Left lobe of liver (tissue), 2 donors: Measurements from ENCODE around the gene PDE4D. TPM values are rescaled to one million over a fixed set of nuclear protein-coding genes. Genes with fewer than 3 reads are reported as not detected.
"Not testable (repeated sequence)": the region's sequence is repeated elsewhere in the genome, so short reads cannot be mapped to it uniquely, and the experiment has no call there.

Experiments
- ATAC-seq: fragments of 200-7000 bp; cut with Tn5 transposase; one replicate; pipeline ENCODE4 v1.9.1; 2020; ENCODE audit warnings: mild to moderate bottlenecking, moderate library complexity
- DNase-seq: peaks from one replicate; pipeline ENCODE4 v3.0.0-alpha.2; 2020; ENCODE audit warnings: low spot score
- total RNA-seq: library from RNA; stranded (reverse); gene quantifications from one replicate; pipeline ENCODE4 v1.2.1, GENCODE V29; 2021
- donor health status: DM: no; HTN: no; CAD: no; lungs with moderate emphysema.
- donor health status: DM: no; HTN: yes; CAD: no.

Gene PDE4D
- total RNA-seq, 1 donor from 2014 or later, result 2.4 TPM

DNA sequence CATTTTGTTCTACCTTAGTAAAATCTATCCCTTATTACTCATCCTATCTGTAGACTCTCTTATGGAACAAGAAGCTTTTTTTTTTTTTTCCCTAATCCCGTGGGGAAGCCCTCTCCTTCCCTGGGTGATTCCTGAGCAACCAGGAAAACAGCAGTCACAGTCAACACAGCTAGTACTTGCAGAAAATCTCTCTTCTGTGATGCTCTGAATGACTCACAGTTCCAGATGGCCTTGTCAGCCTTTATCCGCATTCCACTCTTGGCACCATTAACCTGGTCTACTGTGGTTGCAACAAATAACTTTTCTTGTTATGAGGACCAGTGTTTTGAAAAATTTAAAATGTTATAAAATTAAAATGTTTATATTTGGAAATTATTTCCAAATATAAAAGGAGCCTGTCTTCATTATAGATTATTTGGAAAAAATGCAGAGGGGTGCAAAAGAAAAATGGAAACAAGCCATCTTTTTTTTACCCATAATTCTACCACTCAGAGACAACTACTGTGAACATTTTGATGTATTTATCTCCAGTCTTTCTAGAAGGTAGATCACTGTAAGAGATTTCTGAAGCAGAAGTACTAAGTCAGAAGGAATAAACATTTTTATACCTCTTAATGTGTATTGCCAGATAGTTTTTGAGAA lies 824.0 kb downstream of the PDE4D start:
- no peak for DNase-seq
- no peak for ATAC-seq

DNA sequence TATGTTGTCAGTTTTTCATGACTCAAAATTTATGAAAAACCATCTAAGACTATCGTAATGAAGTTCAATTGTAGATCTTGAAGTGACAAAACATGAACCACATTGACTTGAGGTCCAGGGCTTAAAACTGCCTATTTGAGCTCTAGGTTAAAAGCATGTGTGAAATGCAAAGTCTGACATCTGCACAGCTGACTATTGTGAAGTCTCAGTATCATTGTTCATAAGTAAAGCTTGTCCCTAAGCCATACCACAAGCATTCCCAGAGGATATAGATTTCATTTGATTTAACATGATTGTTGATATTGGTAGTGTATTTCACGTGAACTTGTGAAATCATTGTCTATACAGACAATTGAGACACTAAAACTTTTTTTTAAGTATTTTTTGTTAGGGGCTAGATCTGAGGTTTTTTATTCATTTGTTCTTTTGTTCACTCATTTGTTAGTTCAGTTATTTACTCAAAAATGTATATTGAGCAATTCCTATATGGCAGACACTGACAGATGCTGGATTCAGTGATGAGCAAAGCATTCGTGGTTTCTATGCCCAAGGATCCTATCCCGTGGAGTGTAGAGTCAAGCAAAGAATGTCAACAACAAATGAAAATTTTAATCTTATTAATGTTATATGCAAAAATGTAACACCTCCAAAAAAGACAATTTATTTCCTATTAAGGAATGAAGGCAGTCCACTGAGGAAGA lies 825.4 kb downstream of the PDE4D start:
- ATAC-seq, result no peak
- DNase-seq, result no peak

DNA sequence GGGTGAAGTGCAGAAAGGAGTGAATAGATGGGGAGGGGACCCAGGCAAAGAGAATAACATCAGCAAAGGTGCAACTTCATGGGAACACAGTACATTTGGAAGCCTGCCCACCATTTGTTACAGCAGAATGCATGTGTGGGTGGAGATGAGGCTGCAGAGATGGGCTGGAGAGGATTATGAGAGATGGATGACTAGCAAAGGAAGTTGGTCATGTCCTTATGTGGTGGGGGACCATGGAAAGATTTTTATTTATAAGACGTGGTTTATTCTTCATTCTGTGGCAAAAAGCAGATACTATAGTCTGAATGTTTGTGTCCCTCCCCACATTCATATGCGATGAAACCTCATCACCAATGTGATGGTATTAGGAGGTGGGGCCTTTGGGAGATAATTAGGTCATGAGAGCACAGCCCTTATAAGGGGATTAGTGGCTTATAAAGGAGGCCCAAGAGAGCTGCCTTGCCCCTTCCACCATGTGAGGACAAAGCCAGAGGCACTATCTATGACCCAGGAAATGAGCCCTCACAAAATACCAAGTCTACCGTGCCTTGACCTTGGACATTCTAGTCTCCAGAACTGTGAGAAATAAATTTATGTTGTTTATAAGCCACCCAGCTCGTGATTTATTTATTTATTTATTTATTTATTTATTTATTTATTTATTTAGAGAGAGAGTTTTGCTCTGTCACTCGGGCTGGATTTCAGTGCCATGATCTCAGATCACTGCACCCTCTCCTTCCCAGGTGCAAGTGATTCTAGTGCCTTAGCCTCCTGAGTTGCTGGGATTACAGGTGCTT lies 827.0 kb downstream of the PDE4D start:
- ATAC-seq (no peak), DNase-seq (no peak)

DNA sequence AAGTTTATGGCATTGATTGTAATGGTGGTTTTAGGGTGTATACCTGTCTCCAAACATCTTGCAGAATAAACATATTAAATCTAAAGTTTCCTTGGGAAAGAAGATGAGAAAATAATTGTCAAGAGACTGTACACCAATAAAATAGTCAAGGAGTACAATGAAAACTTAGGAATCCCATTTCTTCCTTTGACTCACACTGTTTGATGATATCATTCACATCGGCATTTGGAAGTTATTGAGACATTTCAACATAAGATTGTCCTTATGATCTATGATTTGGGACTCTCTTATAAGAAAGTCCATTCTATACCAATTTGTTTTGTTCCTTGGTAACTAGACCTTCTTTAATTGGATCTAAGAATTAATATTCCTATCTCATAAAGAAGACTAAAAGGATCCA lies 828.0 kb downstream of the PDE4D start:
- DNase-seq, result no peak
- no peak for ATAC-seq

DNA sequence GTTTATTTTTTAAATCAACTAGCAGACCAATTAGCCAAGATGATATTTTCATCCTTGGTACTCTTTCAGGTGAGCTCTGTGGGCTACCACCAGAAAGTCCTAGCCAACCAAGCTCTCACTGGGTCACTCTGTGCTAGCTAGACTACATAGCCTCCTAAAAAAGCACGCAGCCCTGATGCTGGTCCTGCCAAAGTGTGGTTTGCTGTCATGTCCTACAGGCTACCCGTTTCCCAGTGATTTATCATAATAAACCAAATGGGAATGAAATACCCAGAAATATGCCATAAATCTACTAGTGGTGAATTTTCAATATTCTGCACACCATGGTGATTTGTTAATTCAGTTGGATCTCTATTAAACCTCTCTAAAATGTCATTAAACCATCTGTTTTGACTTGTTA lies 829.2 kb downstream of the PDE4D start:
- no peak for ATAC-seq

DNA sequence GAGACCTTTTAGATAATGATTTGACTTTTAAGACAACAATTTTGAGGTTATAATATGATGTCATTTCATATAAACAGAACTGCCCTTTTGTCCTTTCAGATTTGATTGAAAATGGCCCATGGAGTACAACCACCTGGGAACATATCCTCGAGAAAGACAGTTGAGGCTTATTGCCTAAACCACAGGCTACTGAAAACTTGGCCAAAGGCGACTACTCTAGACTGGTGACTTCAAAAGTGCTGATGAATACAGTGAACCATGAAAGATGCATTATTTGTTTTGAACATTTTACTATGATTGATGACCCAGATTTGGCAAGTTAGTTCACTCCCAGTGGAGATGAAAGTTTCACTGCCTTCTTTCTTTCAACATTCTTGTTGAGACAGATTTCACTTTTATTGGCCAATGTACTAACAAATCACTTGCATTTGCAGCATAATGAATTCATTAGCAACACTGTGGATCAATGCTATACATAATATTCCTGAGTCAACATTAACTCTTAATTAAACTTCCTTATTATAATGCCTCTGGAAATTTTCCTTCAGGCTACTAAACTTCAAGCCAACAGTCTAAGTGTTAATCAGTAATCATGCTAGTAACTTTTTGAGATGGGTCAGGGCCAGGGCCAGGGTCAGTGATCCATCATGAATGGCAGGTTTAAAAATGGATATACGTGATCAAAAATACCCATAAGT lies 830.4 kb downstream of the PDE4D start:
- DNase-seq, result no peak
- ATAC-seq, result no peak

More for the DNA sequence above, 829.2 kb downstream of the PDE4D start:
- DNase-seq, result no peak

DNA sequence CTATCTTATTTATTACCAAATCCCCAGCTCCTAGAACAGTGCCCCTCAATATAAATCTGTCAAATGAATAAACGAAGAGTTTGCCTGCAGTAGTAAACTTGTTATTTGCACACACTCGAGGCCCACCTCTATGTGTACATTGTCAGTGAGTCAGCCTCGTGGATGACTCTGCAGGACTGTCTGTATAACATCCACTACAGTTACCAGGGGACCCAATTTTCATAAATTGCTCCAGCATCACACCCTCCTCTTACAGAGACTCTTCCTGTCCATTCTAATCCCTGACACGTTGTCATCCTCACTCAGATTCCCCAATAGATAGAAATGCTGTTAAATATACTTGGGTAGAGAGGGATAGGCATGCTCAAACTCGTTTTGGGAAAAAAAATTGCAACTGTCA lies 832.1 kb downstream of the PDE4D start:
- no peak for ATAC-seq
- no peak for DNase-seq

DNA sequence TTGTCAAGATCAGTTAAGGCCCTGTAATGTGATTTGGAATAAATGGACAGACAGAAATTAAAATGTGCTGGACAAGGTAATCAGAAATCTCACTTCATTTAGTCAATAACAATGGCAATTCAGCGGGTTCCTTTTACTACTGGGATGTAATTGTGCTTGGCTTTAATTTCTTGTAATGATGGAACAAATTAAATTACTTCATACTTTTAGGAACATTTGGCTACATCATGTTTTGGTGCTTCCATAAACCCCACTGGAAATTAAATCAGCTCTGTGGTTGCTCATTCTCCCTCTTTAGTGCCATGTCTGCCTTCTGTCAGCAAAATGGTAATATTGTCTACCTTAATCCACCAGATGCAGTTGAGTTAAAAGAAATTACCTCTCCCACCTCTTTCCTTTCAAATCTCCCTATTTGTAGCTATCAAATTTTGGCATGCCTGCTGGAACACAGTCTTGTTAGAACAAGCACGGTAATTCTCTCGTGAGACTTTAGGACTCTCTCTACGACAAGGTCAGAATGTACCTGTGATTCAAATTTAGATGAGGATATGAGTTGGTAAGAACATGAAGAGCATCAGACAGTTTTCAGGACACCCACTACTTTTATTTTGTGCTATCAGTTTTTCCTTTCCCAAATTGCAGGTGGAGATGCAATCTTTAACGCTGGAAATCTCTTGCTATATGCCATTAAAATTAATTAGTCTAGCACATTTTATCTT lies 834.4 kb downstream of the PDE4D start:
- ATAC-seq (no peak), DNase-seq (no peak)

DNA sequence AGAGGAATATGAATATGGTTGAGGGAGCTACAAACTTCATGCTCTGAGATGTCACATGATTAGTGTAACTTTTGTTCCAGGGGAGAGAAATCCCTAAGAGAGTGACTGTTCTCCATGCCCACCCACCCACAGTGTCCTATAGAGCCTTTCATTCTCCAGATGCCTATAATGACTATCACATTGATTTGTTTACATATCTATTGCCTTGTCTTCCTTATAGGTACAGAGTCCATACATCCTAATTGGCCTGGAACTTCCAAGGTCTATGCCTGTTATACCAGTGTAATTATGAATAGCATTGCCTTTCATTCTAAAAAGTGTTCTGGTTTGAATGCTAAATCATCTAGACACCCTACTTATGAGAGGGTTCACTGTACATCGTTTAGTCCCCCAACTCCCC lies 835.3 kb downstream of the PDE4D start:
- ATAC-seq (no peak), DNase-seq (no peak)

DNA sequence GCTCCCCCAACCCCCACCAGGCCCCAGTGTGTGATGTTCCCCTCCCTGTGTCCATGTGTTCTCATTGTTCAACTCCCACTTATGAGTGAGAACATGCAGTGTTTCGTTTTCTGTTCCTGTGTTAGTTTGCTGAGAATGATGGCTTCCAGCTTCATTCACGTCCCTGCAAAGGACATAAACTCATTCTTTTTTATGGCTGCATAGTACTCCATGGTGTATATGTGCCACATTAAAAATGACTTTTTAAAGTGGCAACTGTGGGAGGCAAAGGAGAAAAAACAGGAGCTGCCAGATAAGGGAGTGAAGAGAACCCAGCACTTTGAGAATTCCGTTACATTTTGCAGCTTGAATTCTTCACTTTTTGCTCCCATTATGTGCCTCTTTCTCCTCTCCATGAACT lies 836.9 kb downstream of the PDE4D start:
- not testable (repeated sequence) for DNase-seq, ATAC-seq

DNA sequence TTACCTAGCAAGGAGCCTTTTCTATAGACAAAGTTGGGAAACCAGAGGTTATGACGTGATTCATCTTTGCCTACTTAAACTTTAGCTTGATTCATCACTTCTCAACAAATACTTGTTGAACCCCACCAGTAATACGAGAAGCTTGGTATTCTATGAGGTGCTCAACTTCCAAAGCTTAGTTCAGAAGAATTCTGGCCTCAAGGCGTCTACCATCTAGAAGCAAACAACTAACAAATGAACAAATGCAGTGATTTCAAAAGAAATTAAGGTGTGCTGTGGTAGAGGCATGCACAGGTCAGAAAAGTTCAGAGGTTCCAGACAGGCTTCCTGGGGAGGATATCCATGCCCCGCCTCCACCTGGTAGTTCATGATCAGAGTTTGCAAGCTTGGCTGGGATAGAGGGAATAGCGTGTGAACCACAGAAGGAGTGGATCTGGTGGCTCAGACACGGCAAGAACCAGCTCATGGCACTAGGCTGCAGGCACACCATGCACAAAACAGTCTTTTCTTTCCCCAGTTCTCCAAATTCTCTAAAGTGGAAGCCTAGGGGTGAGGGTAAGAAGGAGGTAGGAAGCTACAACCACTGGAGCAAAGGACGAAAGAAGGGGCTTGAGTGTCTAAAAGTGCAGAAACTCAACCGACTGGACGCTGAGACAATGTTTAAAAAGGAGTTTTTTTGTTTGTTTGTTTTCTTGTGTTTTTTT lies 837.6 kb downstream of the PDE4D start:
- DNase-seq (no peak), ATAC-seq (no peak)

DNA sequence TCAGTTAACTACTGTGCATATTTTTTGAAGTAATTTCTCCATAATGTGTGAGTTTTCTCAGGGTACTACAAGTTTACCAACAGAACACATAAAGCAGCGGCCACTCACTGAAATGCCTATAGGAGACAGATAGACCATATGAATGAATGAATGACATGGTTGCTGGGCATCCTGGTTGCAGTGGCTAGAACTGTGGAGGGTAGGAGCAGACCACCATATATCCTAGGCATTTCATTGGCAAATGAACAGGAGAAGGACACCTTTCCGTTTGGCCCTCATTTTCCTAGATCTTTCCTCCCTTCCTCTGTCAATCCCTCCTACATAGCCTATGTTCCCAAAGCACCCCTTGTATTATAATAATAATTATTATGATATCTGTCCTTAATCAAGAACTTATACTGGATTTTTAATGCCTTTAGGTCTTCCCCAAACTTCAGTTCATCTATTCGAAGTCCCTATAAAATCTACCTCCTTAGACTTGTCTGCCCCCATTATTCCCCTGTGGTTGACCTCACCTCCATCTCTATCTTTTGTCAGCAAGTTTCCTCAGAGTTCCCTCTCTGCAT lies 838.5 kb downstream of the PDE4D start:
- no peak for ATAC-seq
- DNase-seq, result no peak

DNA sequence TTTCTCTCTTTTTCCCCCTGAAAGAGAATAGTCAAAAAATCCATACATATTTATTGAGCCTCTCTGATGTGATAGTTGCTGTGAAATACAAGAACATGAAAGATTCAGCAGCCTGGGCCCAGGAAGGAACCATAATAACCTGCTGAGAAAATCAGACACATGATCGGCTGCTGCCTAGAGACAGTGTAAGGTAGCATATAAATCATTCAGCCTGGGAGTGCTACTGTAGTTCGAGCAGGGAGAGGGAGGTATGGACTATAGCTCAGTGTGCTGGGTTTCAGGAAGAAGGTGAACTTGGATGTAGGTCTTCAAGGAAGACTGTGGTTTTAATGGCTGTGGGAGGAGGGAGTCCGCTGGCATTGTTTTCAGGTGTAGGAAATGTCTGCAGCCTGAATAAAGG lies 841.6 kb downstream of the PDE4D start:
- no peak for DNase-seq
- ATAC-seq, result no peak

DNA sequence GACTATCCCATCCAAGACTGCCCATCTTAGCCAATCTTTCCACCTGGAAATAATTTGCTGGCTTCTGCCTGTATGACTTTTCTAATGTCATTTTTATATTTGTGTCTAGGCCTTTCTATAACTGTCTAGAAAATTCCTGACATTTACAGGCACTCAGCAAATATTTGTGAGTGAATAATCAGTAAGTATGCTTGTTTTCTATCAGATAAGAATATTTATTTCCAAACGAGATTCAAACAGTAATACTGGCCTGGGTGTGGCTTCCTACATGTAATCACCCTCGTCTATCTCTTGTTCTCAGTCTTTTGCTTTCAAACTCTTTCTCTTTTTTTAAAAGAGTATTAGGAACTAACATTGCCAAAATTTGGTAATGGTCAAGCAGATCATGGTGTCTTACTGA lies 844.4 kb downstream of the PDE4D start:
- no peak for DNase-seq
- no peak for ATAC-seq

DNA sequence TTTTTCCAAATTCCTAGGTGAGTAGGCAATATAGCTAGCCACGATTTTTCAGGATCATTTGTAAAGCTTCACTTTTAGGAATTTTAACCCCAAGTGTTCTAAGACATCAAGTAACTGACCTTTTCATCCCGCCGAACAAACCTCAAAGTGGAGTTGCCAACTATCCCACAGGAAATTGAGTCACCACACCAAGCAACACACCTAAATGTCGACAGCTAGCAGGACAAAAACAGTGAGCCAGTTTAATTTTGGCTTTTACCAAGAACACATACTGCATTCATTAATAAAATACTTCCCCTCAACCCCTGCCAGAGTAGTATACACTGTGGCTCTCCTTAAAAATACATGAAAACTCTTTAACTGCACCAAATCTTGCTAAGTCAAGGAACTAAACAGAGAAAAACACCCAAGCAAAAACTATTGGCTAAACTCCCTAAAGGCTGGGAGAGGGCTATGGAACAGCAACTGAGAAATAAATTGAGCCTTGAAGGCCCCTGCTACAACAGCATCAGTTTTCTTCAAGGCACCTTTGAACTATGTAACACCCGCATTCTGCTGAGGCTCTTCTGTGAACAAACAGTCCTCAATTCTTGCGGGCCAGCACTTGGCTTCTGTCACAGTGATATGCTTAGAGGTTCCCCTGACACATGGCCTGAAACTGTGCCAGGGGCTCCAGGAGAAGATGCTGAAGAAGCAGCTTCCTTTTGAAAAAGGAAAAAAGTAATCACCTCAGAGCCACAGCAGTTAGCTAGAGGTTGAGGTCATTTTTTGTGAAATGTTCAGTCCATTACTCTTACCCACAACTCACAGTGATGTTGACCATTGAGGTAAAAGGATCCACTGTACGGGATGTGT lies 851.1 kb downstream of the PDE4D start:
- no peak for DNase-seq

DNA sequence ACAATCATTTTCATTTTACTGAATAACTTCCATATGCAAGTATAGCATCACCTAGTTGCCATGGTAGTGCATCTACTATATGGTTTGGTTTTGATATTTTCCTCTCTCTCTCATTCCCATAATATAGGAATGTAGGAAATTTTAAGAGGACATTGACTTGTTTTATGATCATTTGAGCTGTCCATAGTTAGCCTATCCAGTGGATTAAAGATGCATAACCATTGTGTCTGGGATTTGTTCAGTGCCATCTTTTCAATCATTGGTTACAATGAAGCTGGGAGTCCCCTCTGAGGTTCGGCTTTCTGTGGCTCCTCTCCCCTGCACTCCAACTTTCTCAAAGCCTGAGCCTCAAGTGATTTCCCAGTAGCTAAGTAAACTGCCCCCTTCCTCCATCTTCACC lies 852.2 kb downstream of the PDE4D start:
- ATAC-seq, result no peak

More for the DNA sequence above, 851.1 kb downstream of the PDE4D start:
- ATAC-seq, result no peak

DNA sequence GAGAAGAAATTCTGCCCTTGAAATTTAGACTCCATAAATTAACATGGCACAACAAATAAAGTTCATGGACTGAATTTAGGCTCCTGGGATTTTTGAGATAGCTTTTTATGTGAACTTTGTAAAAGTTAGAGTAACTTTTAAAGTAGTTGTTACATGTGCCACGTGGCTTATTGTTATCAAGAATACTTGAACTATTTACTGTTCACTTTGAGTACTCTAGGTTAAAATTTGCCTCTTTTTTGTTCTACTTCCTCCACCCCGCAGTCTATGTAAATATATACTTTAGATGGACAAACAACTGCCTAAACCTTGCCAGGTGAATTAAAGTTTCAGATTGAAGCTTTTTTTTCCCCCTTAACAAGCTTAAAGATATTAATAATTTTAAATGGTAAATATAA lies 852.7 kb downstream of the PDE4D start:
- ATAC-seq (no peak), DNase-seq (no peak)

More for the DNA sequence above, 852.2 kb downstream of the PDE4D start:
- no peak for DNase-seq

DNA sequence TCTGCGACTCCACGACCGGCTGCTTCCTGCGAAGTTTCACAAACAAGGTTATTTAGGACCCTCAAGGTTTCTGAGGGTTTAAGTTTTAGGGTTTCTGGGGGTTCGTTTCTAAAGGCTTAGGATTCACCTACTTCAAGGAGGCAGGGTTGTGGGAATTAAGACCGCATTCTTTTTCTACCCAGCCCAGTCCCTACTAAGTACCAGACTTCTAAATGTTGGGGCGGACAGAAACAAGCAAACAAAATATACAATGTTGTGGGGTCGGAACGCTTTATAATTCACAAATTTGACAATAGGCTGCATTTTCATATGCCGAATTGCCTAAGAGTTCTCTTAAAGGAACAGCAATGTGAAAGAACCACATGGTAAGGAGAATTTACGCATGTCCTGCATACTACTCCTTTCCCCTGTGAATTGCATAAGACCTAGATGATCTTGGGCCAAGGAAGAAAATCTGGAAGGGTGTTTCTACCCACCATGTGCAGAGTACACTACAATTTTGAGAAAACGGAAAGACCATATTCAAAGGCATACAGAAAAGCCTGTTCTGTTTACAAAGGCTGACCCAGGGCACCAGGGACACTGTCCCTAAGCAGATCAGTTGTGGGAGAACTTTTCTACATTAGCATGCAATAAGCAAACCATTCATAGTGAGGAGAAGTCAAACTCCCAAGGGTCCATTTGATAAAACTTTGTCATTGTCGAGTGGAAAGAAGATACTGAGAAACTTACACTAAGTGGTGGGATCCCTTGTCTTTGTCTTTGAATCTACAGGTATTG lies 853.3 kb downstream of the PDE4D start:
- DNase-seq (no peak), ATAC-seq (no peak)
